Aorta (tissue), 5 donors: ENCODE measurements around the gene FBXL14. TPM values are rescaled to one million over a fixed set of nuclear protein-coding genes. Genes with fewer than 3 reads are reported as not detected.

Experiments used
- ATAC-seq: fragments of 200-7000 bp; cut with Tn5 transposase; one replicate; pipeline ENCODE4 v1.9.1; 2022; ENCODE audit warnings: moderate library complexity; ENCODE audit not compliant: low FRiP score
- DNase-seq, 2 donors: peaks; one replicate each; pipeline ENCODE4 v3.0.0-alpha.2; 2020
- H3K27ac ChIP-seq, 2 donors: one replicate each; pipeline ENCODE4 v1.5.1; 2013; ENCODE audit warnings: low read length in 2 of 2, mild to moderate bottlenecking in 2 of 2, moderate library complexity in 2 of 2, control low read depth in 1 of 2, inconsistent platforms in 1 of 2, low read depth in 1 of 2
- H3K27me3 ChIP-seq, 2 donors: one replicate each; pipeline ENCODE4 v1.6.1; 2013; ENCODE audit warnings: control low read depth in 1 of 2, low read length in 1 of 2, mild to moderate bottlenecking in 1 of 2, moderate library complexity in 1 of 2; ENCODE audit not compliant: insufficient read depth in 2 of 2, control insufficient read depth in 1 of 2
- H3K36me3 ChIP-seq, 2 donors: one replicate each; pipeline ENCODE4 v1.6.1; 2013; ENCODE audit warnings: control low read depth in 1 of 2, low read length in 1 of 2, mild to moderate bottlenecking in 1 of 2; ENCODE audit not compliant: insufficient read depth in 2 of 2, control insufficient read depth in 1 of 2
- H3K4me1 ChIP-seq, 2 donors: one replicate each; pipeline ENCODE4 v1.6.1; 2013; ENCODE audit warnings: low read length in 2 of 2, control low read depth in 1 of 2, mild to moderate bottlenecking in 1 of 2, moderate library complexity in 1 of 2; ENCODE audit not compliant: insufficient read depth in 2 of 2, control insufficient read depth in 1 of 2
- H3K4me3 ChIP-seq, 2 donors: one replicate each; pipeline ENCODE4 v1.5.1; 2013; ENCODE audit warnings: low read length in 2 of 2, control low read depth in 1 of 2, mild to moderate bottlenecking in 1 of 2
- H3K9me3 ChIP-seq: one replicate; pipeline ENCODE4 v1.6.1; 2013; ENCODE audit warnings: mild to moderate bottlenecking, low read length; ENCODE audit not compliant: control insufficient read depth
- WGBS, 2 donors: extraction: QIAGEN DNeasy Blood & Tissue Kit; methylation state at CpG; one replicate each; pipeline ENCODE4 v1.1.7; 2013; 5-methylcytosine and 5-hydroxymethylcytosine counted together
- intact Hi-C, 2 donors: fragments of 100-400 bp; cut with DNase I; formaldehyde crosslinking; loops; one replicate each; pipeline versions ENCODE4 v1.14.2 to v1.15.0; 2022
- polyA plus RNA-seq, 2 donors: library from polyadenylated mRNA; stranded (reverse); fragments of 200-250 nt; gene quantifications; one replicate each; pipeline ENCODE4 v1.2.3, GENCODE V29; 2013
- total RNA-seq, 2 donors: library from RNA; stranded (reverse); fragmentation: NEBNext Ultra II Directional; extraction: Animal tissue kit (Norgen Biotek cat#: 25700); gene quantifications; one replicate each; pipeline ENCODE4 v1.2.1, GENCODE V29; 2021
- donor health status: healthy with polysubstance abuse.
- donor health status: Bipolar disorder and iron deficiency.
- donor health status: DM: no; HTN: no; CAD: no.
- donor health status: DM: no; HTN: no; CAD: no.
- donor health status: DM: yes; HTN: yes; CAD: no.

Gene FBXL14
- total and polyA plus RNA-seq, 4 donors: 2.8 to 13.2 (median 7.6) TPM

DNA sequence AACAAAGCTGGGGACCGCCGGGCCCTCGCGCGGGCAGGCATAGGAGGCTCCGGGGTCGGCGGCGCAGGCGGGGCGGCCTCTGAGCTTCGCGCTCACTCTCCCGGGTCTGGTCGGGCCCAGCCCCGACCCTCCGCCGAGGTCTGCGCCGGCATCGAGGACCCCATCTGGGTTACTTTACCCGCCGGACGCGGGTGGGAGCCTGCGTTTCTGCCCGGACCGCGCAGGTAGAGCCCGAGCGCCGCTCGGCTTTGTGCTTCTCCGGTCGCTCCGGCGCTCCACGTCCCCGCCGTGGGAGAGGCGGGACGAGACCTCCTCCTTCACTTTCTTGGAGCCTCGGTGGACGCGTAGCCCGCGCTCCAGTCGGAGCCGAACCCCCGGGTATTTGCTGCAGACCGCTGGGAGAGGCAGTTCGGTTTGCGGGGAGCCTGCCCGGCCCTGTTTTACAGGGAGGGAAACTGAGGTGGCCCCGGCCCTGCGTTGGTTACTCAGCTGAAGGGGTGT, 63.2 kb downstream of the FBXL14 start:
- DNase-seq (no peak), ATAC-seq (peak; percentile 23)
- Histone ChIP-seq H3K9me3 (no peaks in the 10 kb centered on the region), H3K4me3 (peak overlapping the region; percentile 79 to 80), H3K27ac (no peak overlapping the region), H3K4me1 (no peaks in the 10 kb centered on the region), H3K36me3 (no peaks in the 10 kb centered on the region), H3K27me3 (no peaks in the 10 kb centered on the region)
- intact Hi-C loops: no loop called here
- 2 to 6% methylated on average over 40 to 56 of the region's 56 CpGs for WGBS, 2 donors

DNA sequence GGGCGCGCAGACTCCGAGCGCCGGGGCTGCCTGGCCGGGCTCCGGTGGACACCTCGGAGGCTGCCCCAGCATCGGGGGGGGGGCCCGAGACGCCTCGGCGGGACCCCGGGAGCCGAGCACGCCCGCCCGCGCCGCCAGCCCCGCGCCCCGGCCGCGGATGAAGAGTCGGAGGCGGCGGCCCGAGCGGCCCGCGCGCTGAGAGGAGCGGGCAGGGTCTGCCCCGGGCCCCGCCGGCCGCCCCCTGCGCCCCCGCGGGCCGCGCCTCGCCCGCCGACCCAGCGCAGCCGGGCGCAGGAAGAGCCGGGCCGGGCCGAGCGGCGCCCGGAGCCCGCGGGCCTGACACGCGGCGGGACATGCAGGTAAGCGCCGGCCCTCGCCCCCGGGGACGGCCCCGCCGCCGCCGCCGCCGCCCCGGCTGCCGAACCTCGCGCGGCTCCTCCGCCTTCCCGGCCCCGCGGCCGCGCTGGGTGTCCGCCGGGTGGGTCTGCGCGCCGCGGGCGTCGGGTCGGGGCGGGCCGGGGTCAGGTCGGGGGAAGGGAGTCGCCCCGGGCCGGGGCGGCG, 63.7 kb downstream of the FBXL14 start:
- ATAC-seq (no peak), DNase-seq (no peak)
- intact Hi-C loops: no loop called here
- H3K4me1 ChIP-seq: no peaks in the 10 kb centered on the region
- peak overlapping the region; percentile 79 to 80 for H3K4me3 ChIP-seq
- no peaks in the 10 kb centered on the region for H3K27me3 ChIP-seq
- no peak overlapping the region for H3K27ac ChIP-seq
- WGBS, 2 donors: 1 to 2% methylated on average over 25 to 99 of the region's 99 CpGs
- H3K9me3 ChIP-seq: no peaks in the 10 kb centered on the region
- H3K36me3 ChIP-seq: no peaks in the 10 kb centered on the region

DNA sequence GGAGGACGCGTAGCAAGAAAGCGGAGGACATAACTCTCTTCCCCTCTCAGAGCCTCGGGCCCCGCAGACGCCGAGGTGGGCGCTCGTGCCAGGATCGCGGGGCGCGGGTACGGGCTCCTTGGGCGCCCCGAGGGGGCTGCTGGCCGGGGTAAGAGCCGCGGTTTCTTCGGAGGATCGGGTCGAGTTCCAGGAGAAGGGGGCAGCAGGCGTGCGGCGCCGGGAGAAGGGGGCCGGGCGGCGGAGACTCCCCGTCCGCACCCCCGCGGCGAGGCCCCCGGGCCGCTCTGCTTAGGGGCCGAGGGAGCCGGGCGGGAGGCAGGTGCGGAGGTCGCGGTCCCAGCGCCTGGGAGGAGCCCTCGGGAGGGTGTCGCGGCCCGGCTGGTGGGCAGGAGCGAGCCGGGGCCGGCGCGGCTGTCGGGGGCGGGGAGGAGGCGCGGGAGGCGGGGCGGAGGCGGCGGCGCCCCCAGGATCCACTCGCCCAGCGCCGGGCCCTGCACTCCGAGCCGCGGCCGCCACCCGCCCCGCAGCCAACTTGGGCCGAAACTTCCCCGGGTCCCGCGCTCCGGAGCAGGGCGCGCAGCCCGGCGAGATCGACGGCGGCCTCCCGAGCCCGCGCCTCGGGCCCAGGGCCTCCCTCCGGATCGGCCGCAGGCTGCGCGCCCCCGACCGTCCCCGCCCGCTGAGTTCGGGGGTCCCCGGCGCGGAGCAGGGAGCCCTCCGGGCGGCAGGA, 64.4 kb downstream of the FBXL14 start:
- no peaks in the 10 kb centered on the region for H3K4me1 ChIP-seq
- ATAC-seq: peak; percentile 30
- no peak overlapping the region for H3K27ac ChIP-seq
- H3K4me3 ChIP-seq: peak overlapping the region; percentile 79 to 80
- H3K27me3 ChIP-seq: no peaks in the 10 kb centered on the region
- no peaks in the 10 kb centered on the region for H3K36me3 ChIP-seq
- intact Hi-C loops: no loop called here
- no peak for DNase-seq
- WGBS, 2 donors: 3 to 6% methylated on average over 59 to 101 of the region's 101 CpGs
- H3K9me3 ChIP-seq: no peaks in the 10 kb centered on the region

DNA sequence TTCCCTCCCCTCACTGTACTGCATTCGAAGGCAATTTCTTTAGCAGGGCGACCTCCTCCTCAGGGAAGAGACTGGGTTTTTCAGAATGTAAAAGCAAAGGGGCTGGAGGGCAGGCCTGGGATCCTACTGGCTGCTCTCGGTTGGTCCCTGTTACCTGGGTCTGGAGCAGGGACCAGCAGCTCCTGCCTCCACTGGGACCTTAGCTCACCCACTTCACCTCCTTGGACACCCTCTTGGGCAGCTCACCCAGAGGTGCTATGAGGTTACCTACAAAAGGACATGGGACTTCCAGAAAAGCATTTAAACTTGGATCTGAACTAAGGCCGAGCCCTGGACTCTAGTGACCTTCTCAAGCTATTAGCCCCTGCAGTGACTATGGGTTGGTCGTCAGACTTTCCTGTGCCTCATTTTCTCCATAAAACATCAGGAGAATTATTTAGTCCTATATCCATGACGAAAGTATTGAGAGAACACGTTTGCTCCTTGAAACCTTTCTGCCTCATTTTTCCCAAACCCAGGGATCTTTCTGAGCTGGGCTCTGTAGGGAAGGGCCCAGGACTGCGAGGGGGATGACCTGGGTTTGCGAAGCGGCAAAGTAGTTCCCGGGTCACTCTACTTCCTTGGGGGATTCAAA, 65.0 kb downstream of the FBXL14 start:
- Histone ChIP-seq H3K27ac (no peak overlapping the region), H3K4me1 (no peaks in the 10 kb centered on the region), H3K27me3 (no peaks in the 10 kb centered on the region), H3K36me3 (no peaks in the 10 kb centered on the region), H3K9me3 (no peaks in the 10 kb centered on the region), H3K4me3 (peak overlapping the region; percentile 79 to 80)
- ATAC-seq (no peak), DNase-seq (no peak)
- 74 to 83% methylated on average over 11 of the region's 11 CpGs for WGBS, 2 donors
- intact Hi-C loops: no loop called here

DNA sequence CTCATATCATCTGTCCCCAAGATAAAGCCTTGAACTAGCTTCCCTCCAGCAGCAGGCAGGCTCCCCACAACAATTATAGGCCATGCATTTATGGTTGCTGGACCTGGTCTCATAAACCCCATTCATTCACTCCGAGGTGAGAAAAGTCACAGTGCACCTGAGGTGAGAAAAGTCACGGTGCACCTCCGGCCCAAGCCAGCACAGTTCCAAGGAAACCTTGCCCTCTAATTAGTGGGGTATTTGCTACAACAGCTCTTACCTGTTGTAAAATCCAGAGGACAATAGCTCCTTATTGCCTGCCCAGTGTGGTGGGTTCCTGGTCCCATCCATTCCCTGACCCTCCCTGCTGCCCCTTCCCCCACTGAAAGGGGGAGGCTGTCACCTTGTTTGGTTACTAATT, 65.6 kb downstream of the FBXL14 start:
- WGBS, 2 donors: 94 to 95% methylated on average over 3 of the region's 3 CpGs

DNA sequence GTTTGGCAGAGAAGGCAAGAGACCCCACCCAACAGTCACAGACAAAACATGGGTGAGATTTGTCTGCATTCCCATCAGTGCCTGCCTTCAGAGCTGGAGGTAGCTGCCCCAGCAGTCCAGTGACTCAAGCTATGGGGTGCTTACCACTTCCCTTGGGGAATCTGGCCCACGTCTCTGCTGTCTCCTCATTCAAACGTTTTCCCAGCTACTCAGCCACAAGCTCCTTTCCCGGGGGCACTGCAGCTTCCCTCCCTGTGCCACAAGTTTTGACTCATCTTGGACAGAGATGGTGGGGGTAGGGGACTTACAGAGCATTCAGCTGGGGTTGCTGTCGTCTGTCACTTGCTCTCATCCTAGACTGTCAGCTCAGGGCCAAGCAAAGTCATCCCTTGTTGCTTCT, 66.6 kb downstream of the FBXL14 start:
- ATAC-seq (no peak), DNase-seq (no peak)
- Histone ChIP-seq H3K27me3 (no peaks in the 10 kb centered on the region), H3K9me3 (no peaks in the 10 kb centered on the region), H3K36me3 (no peaks in the 10 kb centered on the region), H3K4me3 (no peak overlapping the region), H3K27ac (no peak overlapping the region), H3K4me1 (no peaks in the 10 kb centered on the region)
- intact Hi-C loops: no loop called here
- WGBS, 2 donors: 64 to 66% methylated on average over 4 of the region's 4 CpGs

More for the DNA sequence above, 65.6 kb downstream of the FBXL14 start:
- DNase-seq: no peak
- Histone ChIP-seq H3K36me3 (no peaks in the 10 kb centered on the region), H3K4me3 (no peak overlapping the region), H3K9me3 (no peaks in the 10 kb centered on the region), H3K27ac (no peak overlapping the region), H3K4me1 (no peaks in the 10 kb centered on the region), H3K27me3 (no peaks in the 10 kb centered on the region)
- intact Hi-C loops: no loop called here
- ATAC-seq: no peak

DNA sequence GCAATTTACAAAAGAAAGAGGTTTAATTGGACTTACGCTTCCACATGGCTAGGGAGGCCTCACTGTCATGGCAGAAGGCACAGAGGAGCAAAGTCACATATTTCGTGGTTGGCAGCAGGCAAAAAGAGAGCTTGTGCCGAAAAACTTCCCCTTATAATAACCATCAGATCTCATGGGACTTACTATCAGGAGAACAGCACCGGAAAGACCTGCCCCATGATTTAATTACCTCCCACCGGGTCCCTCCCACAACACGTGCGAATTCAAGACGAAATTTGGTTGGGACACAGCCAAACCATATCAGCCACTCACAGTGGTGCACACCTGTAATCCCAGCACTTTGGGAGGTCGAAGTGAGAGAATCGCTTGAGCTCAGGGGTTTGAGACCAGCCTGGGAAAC, 68.5 kb downstream of the FBXL14 start:
- ATAC-seq (no peak), DNase-seq (no peak)
- H3K9me3 ChIP-seq: no peaks in the 10 kb centered on the region
- H3K4me3 ChIP-seq: no peak overlapping the region
- no peak overlapping the region for H3K27ac ChIP-seq
- intact Hi-C loops: no loop called here
- no peaks in the 10 kb centered on the region for H3K4me1 ChIP-seq
- no peaks in the 10 kb centered on the region for H3K36me3 ChIP-seq
- WGBS, 2 donors: 81 to 82% methylated on average over 10 of the region's 10 CpGs
- no peaks in the 10 kb centered on the region for H3K27me3 ChIP-seq

DNA sequence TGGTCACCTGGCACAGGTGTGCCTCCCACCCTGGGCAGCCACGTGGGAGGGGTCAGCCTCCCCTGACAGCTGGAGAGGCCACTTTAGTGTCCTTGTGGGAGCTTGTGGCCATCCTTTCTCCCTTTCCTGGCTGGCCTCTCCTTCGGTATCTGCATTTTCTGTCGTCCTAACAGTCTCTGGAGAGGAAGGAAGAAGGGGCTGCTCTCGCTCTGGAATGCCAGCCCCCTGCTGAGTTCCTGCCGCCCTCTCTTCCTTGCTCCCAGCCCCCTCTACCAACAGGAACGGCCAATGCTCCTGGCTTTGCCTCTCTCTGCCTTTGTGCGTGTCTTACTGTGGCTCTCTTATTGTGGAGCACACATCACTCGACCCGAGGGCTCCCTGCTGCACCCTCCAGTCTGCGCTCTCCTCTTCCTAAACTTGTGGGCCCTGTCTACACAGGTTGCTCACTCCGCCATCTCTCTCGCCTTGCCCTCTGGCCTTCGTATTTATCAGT, 70.8 kb downstream of the FBXL14 start:
- H3K4me1 ChIP-seq: no peaks in the 10 kb centered on the region
- H3K27me3 ChIP-seq: no peaks in the 10 kb centered on the region
- H3K36me3 ChIP-seq: no peaks in the 10 kb centered on the region
- WGBS, 2 donors: 76 to 81% methylated on average over 13 of the region's 13 CpGs
- no peak overlapping the region for H3K4me3 ChIP-seq
- H3K27ac ChIP-seq: no peak overlapping the region
- intact Hi-C loops: no loop called here
- DNase-seq: no peak
- H3K9me3 ChIP-seq: no peaks in the 10 kb centered on the region
- no peak for ATAC-seq
